ENCODE results near the gene TAF5L. TPM values are rescaled to one million over a fixed set of nuclear protein-coding genes. Genes with fewer than 3 reads are reported as not detected.

Gene TAF5L
- total RNA-seq, 1 donor from 2014 or later: 24.4 TPM

GRCh38 chr1:229661022-229661877, 35.3 kb upstream of the TAF5L start:
- ATAC-seq (ENCODE audit: low read depth) (peak; percentile 87), DNase-seq (peak; percentile 70)
- Mint-ChIP-seq H3K36me3 (ENCODE audit: low read depth) (peaks cover 47% of the 10 kb centered on the region), H3K9me3 (no peaks in the 10 kb centered on the region), H3K4me3 (no peak overlapping the region), H3K27ac (peak overlapping the region; percentile 50), H3K27me3 (no peaks in the 10 kb centered on the region), H3K4me1 (peaks cover 11% of the 10 kb centered on the region)
- POLR2A ChIA-PET: interaction anchor here (0.8 to 1.5 kb wide), 7 partner anchors 14 to 506 kb away, joined by 3 to 6 read pairs (median 3); partner anchors contain the start of gene GALNT2
- intact Hi-C loops (cut with micrococcal nuclease): loop anchor here (1.0 to 5.0 kb wide), 5 partner anchors 188 to 649 kb away; partner anchors contain the start of gene GALNT2
- CTCF ChIA-PET: interaction anchor here (0.6 to 7.7 kb wide), 34 partner anchors 9 to 982 kb away, joined by 3 to 116 read pairs (median 4); no protein-coding TSS in a partner anchor
- TF ChIP-seq CTCF (IDR thresholded peaks at IDR 0.05): peak; percentile 21

- Mint-ChIP-seq H3K4me3 (no peak overlapping the region), H3K4me1 (peaks cover 11% of the 10 kb centered on the region), H3K36me3 (ENCODE audit: low read depth) (peaks cover 74% of the 10 kb centered on the region), H3K9me3 (no peaks in the 10 kb centered on the region), H3K27ac (peak overlapping the region; percentile 10), H3K27me3 (no peaks in the 10 kb centered on the region)
- TF ChIP-seq CTCF (IDR thresholded peaks at IDR 0.05): no peak
- DNase-seq (no peak), ATAC-seq (ENCODE audit: low read depth) (no peak)
- ChIA-PET POLR2A (no interaction called here), CTCF (interaction anchor here (1.6 to 7.7 kb wide), 2 partner anchors 509 to 652 kb away, joined by 6 to 116 read pairs; no protein-coding TSS in a partner anchor)
- intact Hi-C loops (cut with micrococcal nuclease): no loop called here
These were observed 32.3 kb upstream of the TAF5L start for GRCh38 chr1:229657993-229658755.

DNA sequence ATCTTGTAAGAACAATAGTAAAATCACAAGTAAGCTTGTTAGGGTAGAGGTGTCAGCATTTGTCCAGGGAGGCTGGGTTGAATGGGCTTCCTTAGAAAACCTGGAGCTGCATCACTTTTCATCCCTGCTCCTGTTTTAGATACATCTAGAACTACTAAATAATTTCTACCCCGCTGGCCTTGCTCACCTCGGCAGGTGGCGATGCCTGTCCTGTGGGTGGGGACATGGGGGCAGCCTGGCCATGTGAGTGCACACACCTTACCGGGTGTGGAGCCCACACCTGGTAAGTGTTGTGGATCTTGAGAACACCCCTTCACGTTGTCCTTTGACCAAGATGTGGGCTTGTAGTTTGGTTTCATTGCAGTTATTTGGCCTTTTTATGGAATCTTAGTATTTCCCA, 29.9 kb upstream of the TAF5L start:
- Mint-ChIP-seq H3K4me3 (no peak overlapping the region), H3K27me3 (no peaks in the 10 kb centered on the region), H3K27ac (no peak overlapping the region), H3K9me3 (no peaks in the 10 kb centered on the region), H3K4me1 (no peaks in the 10 kb centered on the region), H3K36me3 (ENCODE audit: low read depth) (peaks cover 85% of the 10 kb centered on the region)
- intact Hi-C loops (cut with micrococcal nuclease): no loop called here
- no peak for TF ChIP-seq CTCF (IDR thresholded peaks at IDR 0.05)
- ATAC-seq (ENCODE audit: low read depth) (no peak), DNase-seq (no peak)
- POLR2A ChIA-PET: no interaction called here
- CTCF ChIA-PET: no interaction called here

GRCh38 chr1:229653420-229653819, 27.5 kb upstream of the TAF5L start:
- Mint-ChIP-seq H3K27ac (no peak overlapping the region), H3K4me3 (no peak overlapping the region), H3K36me3 (ENCODE audit: low read depth) (peaks cover 85% of the 10 kb centered on the region), H3K27me3 (no peaks in the 10 kb centered on the region), H3K9me3 (no peaks in the 10 kb centered on the region), H3K4me1 (no peaks in the 10 kb centered on the region)
- ChIA-PET POLR2A (no interaction called here), CTCF (no interaction called here)
- DNase-seq: no peak
- intact Hi-C loops (cut with micrococcal nuclease): no loop called here
- ATAC-seq (ENCODE audit: low read depth): no peak
- TF ChIP-seq CTCF (IDR thresholded peaks at IDR 0.05): no peak

- CTCF ChIA-PET: no interaction called here
- Mint-ChIP-seq H3K27ac (no peak overlapping the region), H3K36me3 (ENCODE audit: low read depth) (peaks cover 82% of the 10 kb centered on the region), H3K27me3 (no peaks in the 10 kb centered on the region), H3K4me3 (no peak overlapping the region), H3K4me1 (no peaks in the 10 kb centered on the region), H3K9me3 (no peaks in the 10 kb centered on the region)
- ATAC-seq (ENCODE audit: low read depth): no peak
- intact Hi-C loops (cut with micrococcal nuclease): no loop called here
- POLR2A ChIA-PET: no interaction called here
- no peak for TF ChIP-seq CTCF (IDR thresholded peaks at IDR 0.05)
- DNase-seq: no peak
These were observed 25.6 kb upstream of the TAF5L start for GRCh38 chr1:229651546-229651945.

Measured in activated B cell treated with CpG ODN at 0.5 μM for 24 hours (primary cell).